HCT116 (cell line): ENCODE data around the gene CLIP4. TPM values are rescaled to one million over a fixed set of nuclear protein-coding genes. Genes with fewer than 3 reads are reported as not detected.

Experiments used
- ATAC-seq: fragments of 200-7000 bp; cut with Tn5 transposase; 2 replicates; pipeline ENCODE4 v1.9.1; 2020; ENCODE audit warnings: mild to moderate bottlenecking, moderate library complexity
- BruUV-seq: library from RNA; stranded (reverse); fragments of 400-500 nt; replicated peaks from 2 replicates; lab custom pipeline; 2021; lab: Mats Ljungman, UMichigan
- CTCF ChIA-PET: fragments of 300-600 bp; sonication (Branson Sonifier 250); formaldehyde crosslinking; loops from one replicate; lab custom pipeline; 2021; ENCODE audit warnings: antibody characterized with exemption; lab: Charles Lee
- POLR2A ChIA-PET: fragments of 300-600, 350-600 bp; sonication (Branson Sonifier 250); formaldehyde crosslinking; loops from one replicate; lab custom pipeline; 2021; ENCODE audit warnings: antibody characterized with exemption; lab: Charles Lee
- RAD21 ChIA-PET, 2 experiments: fragments of 300-600 bp; sonication (Branson Sonifier 250); formaldehyde crosslinking; loops; one replicate each; lab custom pipeline; 2023; ENCODE audit warnings: low total read pairs in 2 of 2; ENCODE audit not compliant: uncharacterized antibody in 2 of 2, unreplicated experiment in 2 of 2, low non-redundant PET in 1 of 2; lab: Charles Lee
- DNase-seq: peaks from one replicate; pipeline ENCODE4 v3.0.0-alpha.2; 2010; ENCODE audit warnings: low read depth, low spot score
- H2AFZ ChIP-seq: fragments of 200-600 bp; shearing (Covaris generic), sonication (generic); 2 replicates; pipeline ENCODE4 v1.6.1; 2017; ENCODE audit warnings: low read depth, mixed run types, mixed read lengths, antibody characterized with exemption, low read length; ENCODE audit not compliant: poor library complexity, severe bottlenecking
- H3K27ac ChIP-seq: 2 replicates; pipeline ENCODE4 v1.5.1; 2012; ENCODE audit warnings: low read depth, low read length
- H3K27me3 ChIP-seq: fragments of 200-600 bp; sonication (generic); 2 replicates; pipeline ENCODE4 v1.6.1; 2016; ENCODE audit warnings: mixed run types, low read length, mixed read lengths; ENCODE audit not compliant: insufficient read depth
- H3K36me3 ChIP-seq, 2 experiments: fragments of 200-500 bp in 1 of 2; fragments of 200-600 bp in 1 of 2; sonication (Bioruptor generic) in 1 of 2; sonication (generic) in 1 of 2; 2 replicates each; pipeline versions ENCODE4 v1.5.1 to v1.6.1; 2014 to 2016; ENCODE audit warnings: low read length in 2 of 2, inconsistent platforms in 1 of 2, mixed read lengths in 1 of 2, mixed run types in 1 of 2; ENCODE audit not compliant: insufficient read depth in 2 of 2, control insufficient read depth in 1 of 2
- H3K4me1 ChIP-seq, 2 experiments: fragments of 200-600 bp in 1 of 2; sonication (generic) in 1 of 2; 2 replicates each; pipeline versions ENCODE4 v1.5.1 to v1.6.1; 2012 to 2017; ENCODE audit warnings: low read length in 2 of 2, inconsistent platforms in 1 of 2, mild to moderate bottlenecking in 1 of 2, mixed read lengths in 1 of 2, mixed run types in 1 of 2, moderate library complexity in 1 of 2; ENCODE audit not compliant: insufficient read depth in 2 of 2, control insufficient read depth in 1 of 2
- H3K4me2 ChIP-seq: fragments of 200-600 bp; sonication (generic); 2 replicates; pipeline ENCODE4 v1.6.1; 2017; ENCODE audit warnings: mixed run types, low read length, mixed read lengths
- H3K4me3 ChIP-seq, 2 experiments: fragments of 200-600 bp in 1 of 2; sonication (generic) in 1 of 2; replicated peaks in 1 of 2; 2 replicates each; pipeline ENCODE4 v1.5.1; 2011 to 2016; ENCODE audit warnings: low read length in 2 of 2, control low read depth in 1 of 2, low read depth in 1 of 2, mild to moderate bottlenecking in 1 of 2, mixed read lengths in 1 of 2, mixed run types in 1 of 2
- H3K79me2 ChIP-seq: fragments of 200-600 bp; sonication (generic); 2 replicates; pipeline ENCODE4 v1.6.1; 2017; ENCODE audit warnings: mild to moderate bottlenecking, mixed run types, low read length, moderate library complexity, mixed read lengths; ENCODE audit not compliant: insufficient read depth
- H3K9ac ChIP-seq: fragments of 200-600 bp; sonication (generic); 2 replicates; pipeline ENCODE4 v1.6.1; 2016; ENCODE audit warnings: low read length, mixed read lengths
- H3K9me2 ChIP-seq: fragments of 200-600 bp; sonication (generic), shearing (Covaris generic); 2 replicates; pipeline ENCODE4 v1.6.1; 2017; ENCODE audit warnings: mixed run types, mild to moderate bottlenecking, moderate library complexity; ENCODE audit not compliant: insufficient read depth
- H3K9me3 ChIP-seq, 2 experiments: fragments of 200-500 bp in 1 of 2; fragments of 200-600 bp in 1 of 2; sonication (Bioruptor generic) in 1 of 2; sonication (generic) in 1 of 2; 2 replicates each; pipeline ENCODE4 v1.6.1; 2014 to 2017; ENCODE audit warnings: low read length in 2 of 2, mixed read lengths in 2 of 2, inconsistent platforms in 1 of 2, low read depth in 1 of 2, mild to moderate bottlenecking in 1 of 2, mixed run types in 1 of 2, moderate library complexity in 1 of 2; ENCODE audit not compliant: control insufficient read depth in 1 of 2, insufficient read depth in 1 of 2
- H4K20me1 ChIP-seq: fragments of 200-600 bp; sonication (generic), shearing (Covaris generic); 2 replicates; pipeline ENCODE4 v1.6.1; 2017; ENCODE audit warnings: mixed run types, mild to moderate bottlenecking, moderate library complexity; ENCODE audit not compliant: insufficient read depth
- CBX3 ChIP-seq: IDR thresholded peaks from 2 replicates; pipeline ENCODE4 v1.6.1; 2012; ENCODE audit warnings: low read depth
- CEBPB ChIP-seq: IDR thresholded peaks from 2 replicates; pipeline ENCODE4 v1.6.1; 2012; ENCODE audit warnings: low read depth
- EGR1 ChIP-seq: IDR thresholded peaks from 2 replicates; pipeline ENCODE4 v1.6.1; 2012; ENCODE audit warnings: low read depth
- ELF1 ChIP-seq: IDR thresholded peaks from 2 replicates; pipeline ENCODE4 v1.6.1; 2012; ENCODE audit warnings: low read depth, borderline replicate concordance
- EZH2 ChIP-seq: fragments of 200-600 bp; sonication (generic); IDR thresholded peaks from 2 replicates; pipeline ENCODE4 v1.6.1; 2017; ENCODE audit warnings: antibody characterized with exemption, mixed run types
- EZH2phosphoT487 ChIP-seq: fragments of 200-600 bp; IDR thresholded peaks from 2 replicates; pipeline ENCODE4 v1.6.1; 2018; ENCODE audit warnings: antibody characterized with exemption, borderline replicate concordance
- FOSL1 ChIP-seq: IDR thresholded peaks from 2 replicates; pipeline ENCODE4 v1.6.1; 2012; ENCODE audit warnings: low read depth
- POLR2A ChIP-seq: IDR thresholded peaks from 2 replicates; pipeline ENCODE4 v1.7.0; 2011; ENCODE audit warnings: borderline replicate concordance; ENCODE audit not compliant: insufficient read depth, insufficient read length; ENCODE audit errors: extremely low read depth
- POLR2AphosphoS5 ChIP-seq: IDR thresholded peaks from 2 replicates; pipeline ENCODE4 v1.6.1; 2011; ENCODE audit warnings: mild to moderate bottlenecking, low read depth, low read length, moderate library complexity
- RAD21 ChIP-seq: IDR thresholded peaks from 2 replicates; pipeline ENCODE4 v1.6.1; 2012; ENCODE audit warnings: low read depth, mild to moderate bottlenecking
- SIN3A ChIP-seq: IDR thresholded peaks from 2 replicates; pipeline ENCODE4 v1.6.1; 2012; ENCODE audit warnings: low read depth
- SRF ChIP-seq: IDR thresholded peaks from 2 replicates; pipeline ENCODE4 v1.6.1; 2012; ENCODE audit warnings: low read depth
- TCF7L2 ChIP-seq: IDR thresholded peaks from 2 replicates; pipeline ENCODE4 v1.7.0; 2011; ENCODE audit warnings: borderline replicate concordance, inconsistent platforms; ENCODE audit not compliant: insufficient read depth, insufficient read length; ENCODE audit errors: extremely low read depth
- YY1 ChIP-seq: IDR thresholded peaks from 2 replicates; pipeline ENCODE4 v1.6.1; 2011; ENCODE audit warnings: low read length, low read depth, moderate library complexity, mild to moderate bottlenecking; ENCODE audit not compliant: insufficient replicate concordance; ENCODE audit errors: extremely low read depth
- ZFX ChIP-seq: fragments of 450-650 bp; IDR thresholded peaks from 2 replicates; pipeline ENCODE4 v1.6.1; 2017
- intact Hi-C: fragments of 100-400 bp; cut with micrococcal nuclease; formaldehyde crosslinking; loops from 2 replicates; pipeline ENCODE4 v1.10.0; 2022
- total RNA-seq: library from RNA; stranded (reverse); gene quantifications from one replicate; pipeline ENCODE4 v1.2.1, GENCODE V29; 2021; ENCODE audit not compliant: unreplicated experiment
- TF ChIP-seq, protein P1 (sequence below): IDR thresholded peaks from 2 replicates; pipeline ENCODE4 v1.6.1; 2012; ENCODE audit warnings: low read depth
- TF ChIP-seq, protein P2 (sequence below): IDR thresholded peaks from 2 replicates; pipeline ENCODE4 v1.6.1; 2011; ENCODE audit warnings: mild to moderate bottlenecking, low read length, moderate library complexity; ENCODE audit not compliant: insufficient replicate concordance; ENCODE audit errors: extremely low read depth
- TF ChIP-seq, protein P3 (sequence below), 3 experiments: fragments of 200-600 bp in 1 of 3; sonication (generic) in 1 of 3; IDR thresholded peaks in 2 of 3; conservative IDR thresholded peaks in 1 of 3; 2 replicates each; pipeline ENCODE4 v1.5.1; 2012 to 2017; ENCODE audit warnings: low read depth in 2 of 3, low read length in 2 of 3, antibody characterized with exemption in 1 of 3, borderline replicate concordance in 1 of 3, control low read depth in 1 of 3, mild to moderate bottlenecking in 1 of 3, mixed read lengths in 1 of 3, mixed run types in 1 of 3, moderate library complexity in 1 of 3; ENCODE audit not compliant: insufficient read depth in 1 of 3
- TF ChIP-seq, protein P4 (sequence below): IDR thresholded peaks from 2 replicates; pipeline ENCODE4 v1.6.1; 2012

CLIP4 gene
- total RNA-seq, 1 experiment from 2014 or later, result 27.8 TPM

DNA sequence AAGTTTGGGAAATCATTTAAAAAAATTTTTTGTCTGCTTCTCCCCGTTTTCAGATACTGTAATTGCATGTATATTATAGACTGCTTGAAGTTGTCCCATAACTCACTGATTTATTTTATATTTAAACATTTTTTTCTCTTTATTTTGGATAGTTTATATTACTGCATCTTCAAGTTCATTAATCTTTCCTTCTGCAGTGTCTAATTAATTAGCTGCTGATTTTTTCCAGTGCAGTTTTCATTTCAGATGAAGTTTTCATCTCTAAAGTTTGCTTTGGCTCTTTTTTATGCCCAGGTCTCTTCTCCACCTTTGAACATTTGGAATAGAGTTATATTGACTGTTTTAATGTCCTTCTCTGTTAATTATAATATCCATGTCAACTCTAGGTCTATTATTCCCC is 9.3 kb downstream of the CLIP4 start:
- RAD21 ChIA-PET, result no interaction called here
- Histone ChIP-seq H3K4me1 (peaks cover 18 to 82% of the 10 kb centered on the region in 2 experiments), H3K4me2 (peak overlapping the region; percentile 52; the same call in 1 of the 2 replicates), H3K36me3 (no peaks in the 10 kb centered on the region), H3K9me3 (no peaks in the 10 kb centered on the region), H3K27me3 (no peaks in the 10 kb centered on the region), H3K79me2 (peaks cover 60% of the 10 kb centered on the region), H3K4me3 (no peak overlapping the region), H3K9ac (no peak overlapping the region; the same call in 1 of the 2 replicates), H3K27ac (peak overlapping the region; percentile 66; the same call in 1 of the 2 replicates), H4K20me1 (no peaks in the 10 kb centered on the region), H3K9me2 (no peaks in the 10 kb centered on the region), H2AFZ (no peak overlapping the region)
- intact Hi-C loops, result no loop called here
- POLR2A ChIA-PET, result interaction anchor here (0.8 to 1.1 kb wide), 2 partner anchors 11 to 17 kb away, joined by 3 read pairs; no protein-coding TSS in a partner anchor
- ATAC-seq (no peak), DNase-seq (no peak)
- no TSS peak for BruUV-seq
- CTCF ChIA-PET, result no interaction called here
- TF ChIP-seq YY1 (no peak), ELF1 (no peak), ZFX (no peak), POLR2A (no peak), EZH2 (no peak), FOSL1 (no peak), SRF (no peak), EGR1 (no peak), EZH2phosphoT487 (no peak), SIN3A (no peak), CEBPB (no peak), CBX3 (no peak), RAD21 (no peak), POLR2AphosphoS5 (no peak), TCF7L2 (no peak)
- TF ChIP-seq, protein P1, sequence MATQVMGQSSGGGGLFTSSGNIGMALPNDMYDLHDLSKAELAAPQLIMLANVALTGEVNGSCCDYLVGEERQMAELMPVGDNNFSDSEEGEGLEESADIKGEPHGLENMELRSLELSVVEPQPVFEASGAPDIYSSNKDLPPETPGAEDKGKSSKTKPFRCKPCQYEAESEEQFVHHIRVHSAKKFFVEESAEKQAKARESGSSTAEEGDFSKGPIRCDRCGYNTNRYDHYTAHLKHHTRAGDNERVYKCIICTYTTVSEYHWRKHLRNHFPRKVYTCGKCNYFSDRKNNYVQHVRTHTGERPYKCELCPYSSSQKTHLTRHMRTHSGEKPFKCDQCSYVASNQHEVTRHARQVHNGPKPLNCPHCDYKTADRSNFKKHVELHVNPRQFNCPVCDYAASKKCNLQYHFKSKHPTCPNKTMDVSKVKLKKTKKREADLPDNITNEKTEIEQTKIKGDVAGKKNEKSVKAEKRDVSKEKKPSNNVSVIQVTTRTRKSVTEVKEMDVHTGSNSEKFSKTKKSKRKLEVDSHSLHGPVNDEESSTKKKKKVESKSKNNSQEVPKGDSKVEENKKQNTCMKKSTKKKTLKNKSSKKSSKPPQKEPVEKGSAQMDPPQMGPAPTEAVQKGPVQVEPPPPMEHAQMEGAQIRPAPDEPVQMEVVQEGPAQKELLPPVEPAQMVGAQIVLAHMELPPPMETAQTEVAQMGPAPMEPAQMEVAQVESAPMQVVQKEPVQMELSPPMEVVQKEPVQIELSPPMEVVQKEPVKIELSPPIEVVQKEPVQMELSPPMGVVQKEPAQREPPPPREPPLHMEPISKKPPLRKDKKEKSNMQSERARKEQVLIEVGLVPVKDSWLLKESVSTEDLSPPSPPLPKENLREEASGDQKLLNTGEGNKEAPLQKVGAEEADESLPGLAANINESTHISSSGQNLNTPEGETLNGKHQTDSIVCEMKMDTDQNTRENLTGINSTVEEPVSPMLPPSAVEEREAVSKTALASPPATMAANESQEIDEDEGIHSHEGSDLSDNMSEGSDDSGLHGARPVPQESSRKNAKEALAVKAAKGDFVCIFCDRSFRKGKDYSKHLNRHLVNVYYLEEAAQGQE, result no peak
- TF ChIP-seq, protein P2, sequence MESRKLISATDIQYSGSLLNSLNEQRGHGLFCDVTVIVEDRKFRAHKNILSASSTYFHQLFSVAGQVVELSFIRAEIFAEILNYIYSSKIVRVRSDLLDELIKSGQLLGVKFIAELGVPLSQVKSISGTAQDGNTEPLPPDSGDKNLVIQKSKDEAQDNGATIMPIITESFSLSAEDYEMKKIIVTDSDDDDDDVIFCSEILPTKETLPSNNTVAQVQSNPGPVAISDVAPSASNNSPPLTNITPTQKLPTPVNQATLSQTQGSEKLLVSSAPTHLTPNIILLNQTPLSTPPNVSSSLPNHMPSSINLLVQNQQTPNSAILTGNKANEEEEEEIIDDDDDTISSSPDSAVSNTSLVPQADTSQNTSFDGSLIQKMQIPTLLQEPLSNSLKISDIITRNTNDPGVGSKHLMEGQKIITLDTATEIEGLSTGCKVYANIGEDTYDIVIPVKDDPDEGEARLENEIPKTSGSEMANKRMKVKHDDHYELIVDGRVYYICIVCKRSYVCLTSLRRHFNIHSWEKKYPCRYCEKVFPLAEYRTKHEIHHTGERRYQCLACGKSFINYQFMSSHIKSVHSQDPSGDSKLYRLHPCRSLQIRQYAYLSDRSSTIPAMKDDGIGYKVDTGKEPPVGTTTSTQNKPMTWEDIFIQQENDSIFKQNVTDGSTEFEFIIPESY, result no peak
- TF ChIP-seq, protein P3, sequence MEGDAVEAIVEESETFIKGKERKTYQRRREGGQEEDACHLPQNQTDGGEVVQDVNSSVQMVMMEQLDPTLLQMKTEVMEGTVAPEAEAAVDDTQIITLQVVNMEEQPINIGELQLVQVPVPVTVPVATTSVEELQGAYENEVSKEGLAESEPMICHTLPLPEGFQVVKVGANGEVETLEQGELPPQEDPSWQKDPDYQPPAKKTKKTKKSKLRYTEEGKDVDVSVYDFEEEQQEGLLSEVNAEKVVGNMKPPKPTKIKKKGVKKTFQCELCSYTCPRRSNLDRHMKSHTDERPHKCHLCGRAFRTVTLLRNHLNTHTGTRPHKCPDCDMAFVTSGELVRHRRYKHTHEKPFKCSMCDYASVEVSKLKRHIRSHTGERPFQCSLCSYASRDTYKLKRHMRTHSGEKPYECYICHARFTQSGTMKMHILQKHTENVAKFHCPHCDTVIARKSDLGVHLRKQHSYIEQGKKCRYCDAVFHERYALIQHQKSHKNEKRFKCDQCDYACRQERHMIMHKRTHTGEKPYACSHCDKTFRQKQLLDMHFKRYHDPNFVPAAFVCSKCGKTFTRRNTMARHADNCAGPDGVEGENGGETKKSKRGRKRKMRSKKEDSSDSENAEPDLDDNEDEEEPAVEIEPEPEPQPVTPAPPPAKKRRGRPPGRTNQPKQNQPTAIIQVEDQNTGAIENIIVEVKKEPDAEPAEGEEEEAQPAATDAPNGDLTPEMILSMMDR (IDR thresholded peaks at IDR 0.05 in 2 of 3, conservative IDR thresholded peaks at IDR 0.05 in 1 of 3; ENCODE audit: borderline replicate concordance in 1 of 3, insufficient read depth in 1 of 3, low read depth in 2 of 3, low read length in 2 of 3), result no peak
- TF ChIP-seq, protein P4, sequence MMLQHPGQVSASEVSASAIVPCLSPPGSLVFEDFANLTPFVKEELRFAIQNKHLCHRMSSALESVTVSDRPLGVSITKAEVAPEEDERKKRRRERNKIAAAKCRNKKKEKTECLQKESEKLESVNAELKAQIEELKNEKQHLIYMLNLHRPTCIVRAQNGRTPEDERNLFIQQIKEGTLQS, result no peak
